GM18873 (cell line): ENCODE data around the gene OR2D2.
A peak's percentile ranks its signal among the peaks of the same experiment; 100 is the strongest.
"Not testable (repeated sequence)": the region's sequence is repeated elsewhere in the genome, so short reads cannot be mapped to it uniquely, and the experiment has no call there.

Experiments
- ATAC-seq: cut with Tn5 transposase; IDR thresholded peaks from one replicate; pipeline ENCODE4 v1.9.1; 2021; ENCODE audit warnings: mild to moderate bottlenecking, moderate library complexity, moderate number of reproducible peaks; ENCODE audit not compliant: unreplicated experiment, low FRiP score

The OR2D2 gene

GRCh38 chr11:6892400-6892799, at the start of gene OR2D2:
OR2D2 (minus strand) TSS chr11:6892500; CDS start chr11:6892500, 0 bp downstream.
- no peak for ATAC-seq

- no peak for ATAC-seq
Measured at GRCh38 chr11:6941970-6942369, 49.7 kb upstream of the OR2D2 start.

GRCh38 chr11:6932145-6932544, 39.8 kb upstream of the OR2D2 start:
- ATAC-seq, result no peak

GRCh38 chr11:6931146-6931713, 38.9 kb upstream of the OR2D2 start:
- ATAC-seq, result no peak

GRCh38 chr11:6928916-6929315, 36.6 kb upstream of the OR2D2 start:
- ATAC-seq, result no peak

- ATAC-seq, result peak; percentile 54
Measured at GRCh38 chr11:6927030-6927617, 34.8 kb upstream of the OR2D2 start.

GRCh38 chr11:6926208-6927029, 34.1 kb upstream of the OR2D2 start, which contains the start of gene ZNF215:
ZNF215 (plus strand) TSS chr11:6926426; CDS start chr11:6932273, 5,847 bp downstream.
- peak; percentile 48 for ATAC-seq

GRCh38 chr11:6925636-6926207, 33.4 kb upstream of the OR2D2 start:
- ATAC-seq, result no peak

GRCh38 chr11:6925007-6925577, 32.8 kb upstream of the OR2D2 start:
- ATAC-seq, result no peak

- ATAC-seq, result no peak
Measured at GRCh38 chr11:6920702-6921101, 28.4 kb upstream of the OR2D2 start, which contains the start of gene OR2D3. OR2D3 (plus strand) TSS chr11:6921002; CDS start chr11:6921002, 0 bp downstream.

GRCh38 chr11:6919698-6920097, 27.4 kb upstream of the OR2D2 start:
- no peak for ATAC-seq

GRCh38 chr11:6911948-6912347, 19.6 kb upstream of the OR2D2 start:
- ATAC-seq, result no peak

- ATAC-seq, result no peak
Measured at GRCh38 chr11:6911378-6911777, 19.1 kb upstream of the OR2D2 start.

- ATAC-seq, result not testable (repeated sequence)
Measured at GRCh38 chr11:6904804-6905203, 12.5 kb upstream of the OR2D2 start.

- no peak for ATAC-seq
Measured at GRCh38 chr11:6900327-6900999, 8.2 kb upstream of the OR2D2 start.

GRCh38 chr11:6898911-6899310, 6.6 kb upstream of the OR2D2 start:
- no peak for ATAC-seq

GRCh38 chr11:6895010-6895409, 2.7 kb upstream of the OR2D2 start:
- ATAC-seq, result peak; percentile 79

- no peak for ATAC-seq
Measured at GRCh38 chr11:6894097-6894496, 1.8 kb upstream of the OR2D2 start.

GRCh38 chr11:6889835-6890234, 2.5 kb downstream of the OR2D2 start:
- no peak for ATAC-seq

GRCh38 chr11:6888830-6889229, 3.5 kb downstream of the OR2D2 start:
- no peak for ATAC-seq
